GM19328 (cell line): ENCODE data around the gene PIGL.
"Not testable (repeated sequence)": the region's sequence is repeated elsewhere in the genome, so short reads cannot be mapped to it uniquely, and the experiment has no call there.

Experiments used
- ATAC-seq: cut with Tn5 transposase; IDR thresholded peaks from one replicate; pipeline ENCODE4 v1.9.1; 2021; ENCODE audit warnings: mild to moderate bottlenecking, moderate library complexity; ENCODE audit not compliant: unreplicated experiment

The PIGL gene

GRCh38 chr17:16304830-16305229, 87.8 kb downstream of the PIGL start:
- no peak for ATAC-seq

GRCh38 chr17:16306211-16306610, 89.2 kb downstream of the PIGL start:
- ATAC-seq = no peak

GRCh38 chr17:16312061-16312460, 95.1 kb downstream of the PIGL start:
- ATAC-seq = not testable (repeated sequence)

GRCh38 chr17:16313139-16314090, 96.4 kb downstream of the PIGL start:
- ATAC-seq = no peak

GRCh38 chr17:16314189-16314588, 97.2 kb downstream of the PIGL start:
- ATAC-seq = no peak

- no peak for ATAC-seq
Measured at GRCh38 chr17:16314859-16315258, 97.8 kb downstream of the PIGL start.

GRCh38 chr17:16319969-16320368, 103.0 kb downstream of the PIGL start:
- no peak for ATAC-seq

- no peak for ATAC-seq
Measured at GRCh38 chr17:16322636-16323035, 105.6 kb downstream of the PIGL start.

GRCh38 chr17:16325964-16326363, 109.0 kb downstream of the PIGL start:
- no peak for ATAC-seq

GRCh38 chr17:16327018-16327417, 110.0 kb downstream of the PIGL start:
- ATAC-seq = no peak

- ATAC-seq = no peak
Measured at GRCh38 chr17:16328997-16329396, 112.0 kb downstream of the PIGL start.

GRCh38 chr17:16329519-16330271, 112.7 kb downstream of the PIGL start:
- no peak for ATAC-seq

- no peak for ATAC-seq
Measured at GRCh38 chr17:16338391-16338790, 121.4 kb downstream of the PIGL start.

GRCh38 chr17:16339402-16339801, 122.4 kb downstream of the PIGL start:
- ATAC-seq = no peak

- ATAC-seq = no peak
Measured at GRCh38 chr17:16339959-16340358, 122.9 kb downstream of the PIGL start.

GRCh38 chr17:16342979-16343378, 126.0 kb downstream of the PIGL start:
- ATAC-seq = no peak

GRCh38 chr17:16343569-16343968, 126.6 kb downstream of the PIGL start:
- ATAC-seq = no peak

- no peak for ATAC-seq
Measured at GRCh38 chr17:16345565-16345964, 128.6 kb downstream of the PIGL start.

GRCh38 chr17:16346721-16347271, 129.8 kb downstream of the PIGL start:
- ATAC-seq = no peak

- no peak for ATAC-seq
Measured at GRCh38 chr17:16348586-16348985, 131.6 kb downstream of the PIGL start.

GRCh38 chr17:16349431-16349830, 132.4 kb downstream of the PIGL start:
- ATAC-seq = no peak

- ATAC-seq = no peak
Measured at GRCh38 chr17:16351831-16352230, 134.8 kb downstream of the PIGL start.
